Inflammatory macrophage treated with lipopolysaccharide for 4 hours (primary cell): ENCODE measurements around the gene CDH20.
"Not testable (repeated sequence)": the region's sequence is repeated elsewhere in the genome, so short reads cannot be mapped to it uniquely, and the experiment has no call there.

Experiments used
- DNase-seq: peaks from one replicate; pipeline ENCODE4 v3.0.0-alpha.2; 2020

CDH20 gene

DNA sequence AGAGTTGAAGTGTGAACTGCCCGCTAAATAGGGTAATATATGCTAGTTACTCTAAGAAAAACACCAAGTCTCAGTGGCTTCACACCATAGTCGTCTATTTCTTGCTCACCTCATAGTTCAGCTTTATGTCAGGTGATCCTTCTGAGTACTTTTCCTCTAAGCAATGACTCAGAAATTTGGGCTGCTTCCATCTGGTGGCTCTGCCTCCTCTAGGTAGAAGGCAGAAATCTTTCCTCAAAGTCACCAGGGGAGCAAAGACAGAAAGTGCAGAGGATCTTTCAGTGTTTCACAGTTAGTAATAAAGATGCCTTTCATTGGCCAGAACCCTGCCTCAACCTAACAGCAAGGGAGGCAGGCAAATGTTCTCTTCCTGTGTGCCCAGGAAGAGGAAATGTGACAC is 17.3 kb downstream of the CDH20 start:
- DNase-seq, result no peak

DNA sequence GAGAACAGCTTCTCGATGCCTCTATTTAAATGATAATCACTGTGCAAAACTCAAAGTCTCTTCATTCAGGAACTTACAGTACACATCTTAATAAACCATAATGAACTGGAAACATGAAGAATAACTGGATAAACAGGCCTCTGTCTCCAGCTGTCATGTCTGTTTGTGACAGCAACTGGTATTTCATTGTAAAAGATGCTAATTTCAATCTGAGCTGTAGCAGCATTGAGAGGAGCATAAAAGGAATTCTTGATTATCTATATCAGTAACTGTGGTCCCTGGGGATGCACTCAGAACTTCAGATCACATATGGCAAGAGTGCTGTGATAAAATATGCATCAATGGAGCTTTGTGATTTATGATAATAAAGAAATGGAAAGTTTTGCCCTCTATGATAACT is 18.8 kb downstream of the CDH20 start:
- DNase-seq, result no peak

DNA sequence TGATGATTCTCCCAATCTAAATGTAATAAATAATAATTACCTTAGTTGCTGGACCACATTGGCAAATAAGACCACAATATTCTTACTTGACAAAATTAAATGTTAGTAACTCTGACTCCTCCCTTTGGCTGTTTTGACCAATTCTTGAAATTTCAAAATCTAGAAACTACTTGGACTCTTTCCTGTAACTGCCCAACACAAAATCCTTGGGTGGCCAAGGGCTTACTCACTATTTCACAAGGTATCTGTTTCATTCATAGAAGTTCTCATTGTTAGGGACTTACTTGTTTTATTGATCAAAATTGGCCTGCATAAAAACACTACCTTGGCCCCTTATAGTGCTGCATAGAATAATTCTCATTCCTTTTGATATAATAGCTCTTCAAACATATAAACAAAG is 19.4 kb downstream of the CDH20 start:
- no peak for DNase-seq

DNA sequence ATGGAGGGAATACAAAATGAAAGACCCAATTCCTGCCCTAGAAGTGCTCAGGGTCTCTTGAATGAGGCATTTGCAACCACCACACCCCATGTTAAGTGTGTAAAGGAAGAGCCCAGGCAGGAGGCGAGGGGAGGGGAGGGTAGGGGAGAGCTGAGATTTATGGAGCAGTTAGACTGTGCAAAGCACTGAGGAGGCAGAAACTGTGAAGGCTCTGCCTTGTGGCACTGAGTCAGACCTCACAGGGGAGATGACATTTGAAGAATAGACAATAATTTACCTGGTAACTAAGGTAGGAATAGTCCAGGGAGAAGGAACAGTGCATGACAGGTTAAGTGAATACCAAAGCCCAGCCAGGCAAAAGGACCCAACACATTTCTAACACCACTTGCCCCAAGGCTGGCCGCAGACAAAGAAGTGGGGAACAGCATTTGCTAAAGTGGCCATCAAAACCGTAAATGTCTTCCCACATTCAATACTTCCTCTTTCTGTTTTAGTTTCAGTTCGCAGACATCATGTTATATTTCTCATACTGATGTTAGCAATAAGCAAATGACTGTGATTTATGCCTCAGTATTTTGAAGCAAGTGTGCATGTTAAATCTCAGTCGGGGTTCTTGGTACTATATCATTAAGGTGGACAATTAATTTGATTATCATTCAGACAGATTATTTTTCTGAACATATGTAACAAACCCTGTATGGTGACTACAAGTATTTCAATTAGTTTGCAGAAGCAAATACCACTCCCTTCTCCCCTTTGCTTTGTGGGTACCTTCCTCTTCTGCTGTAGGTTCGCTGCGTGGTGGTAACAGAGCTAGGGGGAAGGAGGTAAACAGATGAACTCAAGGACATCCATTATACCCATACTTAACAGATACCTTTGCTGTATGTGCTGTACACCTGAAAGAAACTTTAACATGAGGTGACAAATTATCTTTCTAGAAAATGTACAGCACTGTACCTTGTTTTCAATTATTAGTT is 27.5 kb downstream of the CDH20 start:
- DNase-seq, result peak; percentile 68

DNA sequence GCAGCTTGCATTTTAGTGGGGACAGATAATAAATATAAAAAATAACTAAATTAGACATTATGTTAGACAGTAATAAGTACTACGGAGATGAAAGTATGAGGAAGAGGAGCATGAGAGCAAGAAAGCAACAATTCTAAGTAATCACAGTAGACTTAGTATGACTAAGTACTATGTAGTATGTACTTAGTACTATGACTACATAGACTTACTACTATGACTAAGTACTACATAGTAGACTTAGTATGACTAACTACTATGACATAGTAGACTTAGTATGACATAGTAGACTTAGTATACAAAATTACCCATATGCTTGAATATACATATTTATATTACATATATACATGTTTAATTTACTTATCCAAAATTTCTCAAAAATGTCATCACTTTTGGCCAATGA is 29.3 kb downstream of the CDH20 start:
- no peak for DNase-seq

DNA sequence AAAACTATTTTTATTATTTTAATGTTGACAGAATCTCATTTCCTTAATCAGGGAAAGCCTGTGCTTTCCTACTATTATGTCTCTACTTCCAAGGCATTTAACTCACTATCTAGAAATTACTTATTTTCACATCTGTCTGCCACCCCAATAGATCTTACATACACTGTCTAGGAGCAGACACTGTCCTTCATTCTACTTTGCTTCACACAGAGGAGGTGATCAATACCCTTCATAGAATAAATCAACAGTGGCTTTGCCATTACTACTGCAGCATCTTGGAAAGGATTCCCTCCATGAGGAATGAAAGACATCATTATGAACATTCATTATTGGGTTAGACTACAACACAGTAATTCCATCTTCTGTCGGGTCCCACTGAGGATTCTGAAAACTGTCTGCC is 31.7 kb downstream of the CDH20 start:
- DNase-seq, result no peak

DNA sequence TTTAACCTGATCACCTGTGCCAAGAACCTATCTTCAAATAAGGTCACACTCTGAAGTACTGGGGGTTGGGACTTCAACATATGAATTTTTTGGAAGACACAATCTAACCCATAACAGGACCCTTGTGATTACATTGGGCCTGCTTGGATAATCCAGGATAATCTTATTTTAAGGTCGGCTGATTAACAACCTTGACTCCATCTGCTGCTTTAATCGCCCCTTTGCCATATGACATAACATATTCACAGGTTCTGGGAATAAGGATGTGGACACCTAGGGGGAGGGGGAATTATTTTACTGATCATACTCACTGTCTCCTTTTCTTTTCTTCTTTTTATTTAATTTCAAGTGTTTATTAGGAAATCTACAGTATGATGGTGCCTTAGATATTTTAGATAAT is 34.8 kb downstream of the CDH20 start:
- no peak for DNase-seq

DNA sequence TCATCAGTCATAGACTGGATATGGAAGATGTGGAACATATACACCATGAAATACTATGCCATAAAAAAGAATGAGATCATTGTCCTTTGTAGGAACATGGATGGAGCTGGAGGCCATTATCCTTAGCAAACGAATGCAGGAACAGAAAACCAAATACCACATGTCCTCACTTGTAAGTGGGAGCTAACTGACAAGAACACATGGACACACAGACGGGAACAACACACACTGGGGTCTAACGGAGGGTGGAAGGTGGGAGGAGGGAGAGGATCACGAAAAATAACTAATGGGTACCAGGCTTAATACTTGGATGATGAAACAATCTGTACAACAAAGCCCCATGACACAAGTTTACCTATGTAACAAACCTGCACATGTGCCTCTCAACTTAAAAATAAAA is 36.4 kb downstream of the CDH20 start:
- DNase-seq, result not testable (repeated sequence)

DNA sequence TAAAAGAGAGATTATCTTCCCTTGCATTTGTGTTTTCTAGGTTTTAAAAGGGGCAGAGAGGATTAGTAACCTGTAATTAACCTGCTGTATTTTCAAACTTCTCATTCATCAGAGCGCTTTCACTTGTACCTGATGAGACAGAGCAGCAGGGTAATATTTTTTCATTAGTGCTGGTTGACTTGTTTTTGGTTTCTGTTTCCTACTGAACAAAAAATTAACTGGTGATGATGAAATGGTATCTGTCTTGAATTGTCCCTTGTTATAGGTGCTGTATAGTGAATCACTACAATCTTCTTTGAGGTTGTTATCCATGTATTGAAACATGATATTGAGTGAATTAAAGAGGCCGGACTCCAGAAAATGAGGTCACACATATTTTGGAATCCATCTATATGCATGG is 37.9 kb downstream of the CDH20 start:
- DNase-seq, result no peak

DNA sequence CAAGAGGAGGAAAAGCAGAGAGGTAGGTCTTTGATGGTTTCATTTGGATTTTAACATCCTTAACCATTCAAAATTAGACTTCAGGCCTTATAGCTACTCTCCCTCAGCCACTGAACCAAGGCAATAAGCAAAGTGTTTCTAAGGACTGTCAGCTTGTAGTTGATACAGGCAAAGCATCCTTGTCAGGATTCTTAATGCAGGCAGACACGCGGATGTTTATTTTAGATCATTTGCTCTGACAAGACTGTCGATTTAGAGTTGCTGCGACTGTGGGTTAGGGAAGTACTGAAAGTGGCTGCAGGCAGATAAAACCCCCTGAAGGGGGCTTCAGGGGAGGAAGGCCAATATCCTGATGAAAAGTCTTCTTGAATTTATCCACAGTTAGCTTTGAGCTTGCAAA is 46.6 kb downstream of the CDH20 start:
- no peak for DNase-seq

DNA sequence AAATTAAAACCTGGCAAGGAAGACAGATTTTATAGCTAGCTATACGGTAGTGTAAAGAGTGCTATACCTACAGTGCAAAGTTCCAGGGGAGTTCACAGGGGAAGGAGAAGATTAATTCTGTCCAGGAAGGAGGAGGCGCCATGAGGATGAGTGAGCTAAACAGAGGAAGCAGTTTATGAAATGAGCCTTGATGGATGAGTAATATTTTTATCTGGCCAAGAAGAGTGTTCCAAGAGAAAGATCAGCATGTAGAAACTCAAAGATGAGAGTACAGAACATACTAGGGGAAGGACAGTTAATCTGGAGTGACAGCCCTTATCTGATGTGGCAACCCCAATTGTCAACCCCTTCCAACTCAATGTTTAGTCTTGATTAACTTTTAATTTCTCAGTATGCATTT is 54.8 kb downstream of the CDH20 start:
- DNase-seq, result no peak

DNA sequence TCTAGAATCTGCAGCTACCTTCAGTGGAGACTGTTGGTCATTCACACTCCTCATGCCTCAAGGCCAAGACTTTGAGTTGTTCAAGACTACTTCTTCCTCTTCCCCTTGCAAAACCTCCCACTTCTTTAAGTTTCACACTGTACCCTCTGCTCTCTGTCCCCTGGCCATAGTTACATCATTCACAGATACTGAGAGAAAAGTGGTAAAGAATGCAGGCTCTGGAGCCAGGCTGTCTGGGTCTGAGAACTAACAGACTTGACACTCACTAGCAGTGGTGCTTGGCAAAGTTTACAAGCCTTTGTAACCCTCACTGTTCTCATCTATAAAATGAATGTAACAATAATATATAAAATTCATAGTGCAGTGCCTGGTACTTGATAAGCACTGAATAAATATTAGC is 61.8 kb downstream of the CDH20 start:
- DNase-seq, result no peak

DNA sequence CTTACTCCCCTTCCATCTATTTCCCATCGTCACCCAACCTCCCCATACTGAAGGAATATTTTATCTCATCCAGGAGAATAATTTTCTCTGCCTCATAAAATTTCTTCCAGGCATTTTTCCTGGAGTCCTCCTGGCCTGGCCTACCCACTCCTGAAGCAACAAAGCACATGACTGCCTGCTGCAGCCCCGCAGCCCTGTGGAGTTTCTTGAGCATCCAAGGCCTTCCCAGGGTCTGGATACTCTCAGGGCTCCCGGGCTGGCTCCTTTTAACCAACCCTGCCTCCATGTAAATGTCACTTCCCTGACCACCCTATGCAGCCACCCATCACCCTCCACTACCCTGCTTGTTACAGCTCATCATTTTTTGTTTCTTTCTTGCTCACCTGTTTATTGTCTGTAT is 64.0 kb downstream of the CDH20 start:
- DNase-seq, result no peak

DNA sequence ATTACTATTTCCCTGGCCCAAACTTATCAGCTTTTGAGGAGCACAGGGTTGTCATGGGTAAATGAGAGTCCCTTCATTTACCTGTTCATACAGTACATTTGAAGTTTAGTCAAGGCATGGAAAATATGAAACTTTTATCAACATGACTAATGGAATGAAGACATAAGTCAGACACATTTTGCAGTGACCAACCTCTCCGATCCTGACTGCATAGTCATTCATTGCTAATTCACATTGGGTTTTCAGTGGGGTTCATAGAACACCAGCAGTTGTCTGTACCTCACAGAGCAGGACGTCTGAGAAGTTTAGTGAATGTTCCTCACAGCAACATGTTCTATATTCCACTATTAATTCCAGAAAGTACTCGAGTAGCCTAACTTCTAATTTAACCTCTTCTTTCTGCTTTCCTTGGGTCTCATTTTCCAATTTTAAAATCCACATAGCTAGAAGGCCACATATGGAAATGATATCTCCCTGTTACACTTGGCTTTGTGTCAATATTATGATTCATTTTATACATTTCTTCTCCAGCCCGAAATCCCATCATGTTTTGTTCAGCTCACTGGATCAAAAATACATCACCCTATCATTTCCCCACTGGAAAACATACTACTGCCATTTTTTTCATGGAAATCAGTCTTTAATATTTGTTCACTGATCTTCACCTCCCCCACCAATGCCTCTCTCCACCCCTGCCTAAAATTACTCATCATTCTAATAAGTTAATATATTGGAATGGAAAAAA is 65.9 kb downstream of the CDH20 start:
- DNase-seq, result no peak

DNA sequence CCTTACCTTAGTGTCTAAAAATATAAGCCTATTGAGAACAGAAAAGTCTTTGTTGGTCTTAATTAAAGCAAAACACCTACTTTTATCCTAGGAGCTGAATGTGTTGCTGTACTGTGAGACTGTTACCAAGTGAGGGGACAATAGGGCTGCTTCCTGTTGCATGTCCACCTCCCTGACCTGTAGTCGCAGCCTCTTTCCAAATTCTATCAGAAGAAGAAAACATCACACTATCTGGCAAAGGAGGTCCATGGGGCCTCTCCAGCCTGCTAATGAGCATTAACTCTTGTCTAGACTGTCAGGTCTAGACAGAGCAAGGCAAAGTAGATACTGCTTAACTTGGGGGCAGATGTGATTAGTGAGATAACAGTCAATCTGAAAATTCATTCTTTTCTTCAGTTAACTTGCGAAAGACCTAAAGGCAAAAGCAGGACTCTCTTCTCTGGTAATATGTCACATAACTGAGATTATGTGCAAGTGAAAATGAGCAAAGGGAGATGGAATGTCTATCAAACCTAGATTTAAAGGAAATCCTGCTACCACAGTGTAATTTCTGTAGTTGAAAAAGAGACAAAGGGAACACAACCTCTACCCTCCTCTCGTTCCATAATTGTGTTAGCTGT is 66.9 kb downstream of the CDH20 start:
- DNase-seq, result no peak

DNA sequence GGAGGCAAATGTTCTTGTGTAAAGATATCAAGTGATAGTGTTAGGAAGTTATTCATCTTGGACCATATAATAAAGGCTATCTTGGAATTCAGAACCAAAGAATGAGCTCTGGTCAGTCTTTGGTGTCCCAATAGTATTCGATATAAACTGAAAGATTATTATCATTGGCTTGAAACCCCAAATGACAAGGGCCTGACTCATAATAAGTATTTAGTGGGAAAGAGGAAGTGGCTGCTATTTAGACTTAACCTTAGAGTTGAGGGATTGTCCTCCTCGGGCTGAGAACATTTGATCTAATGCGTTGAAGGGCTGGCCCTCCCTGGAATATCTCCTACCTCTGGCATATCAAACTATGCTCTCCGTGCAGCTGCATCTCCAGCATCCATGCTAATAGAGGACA is 67.5 kb downstream of the CDH20 start:
- no peak for DNase-seq

DNA sequence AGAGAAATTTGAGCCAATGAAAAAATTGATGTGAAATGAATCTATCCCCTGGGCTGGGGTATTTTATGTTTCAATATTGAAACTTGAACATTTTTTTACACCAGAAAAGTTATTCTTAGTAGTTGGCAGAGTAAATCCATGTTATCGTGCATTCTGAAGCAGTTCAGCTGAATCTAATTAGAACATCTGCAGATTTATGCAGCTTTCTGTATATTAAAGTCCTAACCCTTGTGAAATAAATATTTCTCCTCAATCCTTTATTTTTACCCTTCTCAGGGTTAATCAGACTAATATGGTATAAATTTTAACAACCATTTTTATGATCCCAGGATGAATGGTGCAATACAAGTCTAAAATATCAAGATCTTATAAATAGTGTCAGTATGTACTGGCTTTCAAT is 69.5 kb downstream of the CDH20 start:
- no peak for DNase-seq

DNA sequence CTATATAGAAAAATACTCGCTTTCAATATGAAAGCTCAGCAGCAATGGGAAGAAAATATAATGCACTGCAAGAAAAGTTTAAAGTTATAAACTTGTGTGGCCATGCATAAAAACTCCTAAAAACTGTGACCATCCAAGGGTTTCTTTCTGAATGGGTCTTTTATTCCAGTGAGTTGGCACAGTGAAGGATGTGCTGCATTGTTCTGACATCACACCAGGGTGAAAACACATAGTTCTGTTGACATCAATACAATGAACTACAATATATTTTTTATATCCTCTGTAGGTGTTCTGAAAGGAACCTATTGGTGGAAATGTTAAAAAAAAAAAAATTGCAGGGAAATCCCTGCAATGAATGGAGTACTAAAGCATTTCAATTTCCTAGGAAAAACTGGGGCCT is 80.2 kb downstream of the CDH20 start:
- DNase-seq, result no peak

DNA sequence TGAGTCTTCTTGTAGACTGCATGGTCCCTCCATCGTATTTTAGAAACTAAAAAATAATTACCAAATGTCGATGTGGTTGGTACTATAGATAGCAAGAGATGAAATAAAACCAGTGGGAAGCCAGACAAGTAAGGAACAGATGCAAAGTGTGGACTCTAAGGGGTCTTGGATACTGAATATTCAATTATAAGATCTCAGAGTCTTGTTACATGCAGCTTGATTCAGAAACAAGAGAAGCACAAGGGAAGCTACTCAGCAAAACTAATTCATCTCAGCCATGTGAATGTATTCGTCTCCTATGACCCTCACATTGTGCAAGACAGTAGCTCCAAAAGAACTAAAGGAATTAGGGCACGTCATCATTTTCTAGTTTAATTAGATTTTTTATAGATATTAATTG is 80.9 kb downstream of the CDH20 start:
- no peak for DNase-seq

DNA sequence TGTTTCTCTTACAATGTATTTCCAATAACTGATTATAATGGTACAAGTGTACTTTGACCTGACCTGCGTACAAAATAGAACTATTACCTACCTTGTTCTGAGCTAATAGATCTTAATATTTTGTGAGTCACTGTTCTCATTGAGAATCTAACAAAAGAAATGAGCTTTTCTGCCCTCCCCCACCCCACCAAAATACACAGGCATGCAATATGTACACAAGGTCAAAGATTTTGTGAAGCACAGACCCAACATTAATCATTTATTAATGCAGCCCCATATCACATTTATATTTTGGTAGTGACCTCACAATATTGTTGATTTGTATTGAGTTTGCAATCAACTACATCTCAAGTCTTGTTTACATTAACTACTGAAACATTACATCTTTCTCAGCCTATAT is 86.5 kb downstream of the CDH20 start:
- no peak for DNase-seq

DNA sequence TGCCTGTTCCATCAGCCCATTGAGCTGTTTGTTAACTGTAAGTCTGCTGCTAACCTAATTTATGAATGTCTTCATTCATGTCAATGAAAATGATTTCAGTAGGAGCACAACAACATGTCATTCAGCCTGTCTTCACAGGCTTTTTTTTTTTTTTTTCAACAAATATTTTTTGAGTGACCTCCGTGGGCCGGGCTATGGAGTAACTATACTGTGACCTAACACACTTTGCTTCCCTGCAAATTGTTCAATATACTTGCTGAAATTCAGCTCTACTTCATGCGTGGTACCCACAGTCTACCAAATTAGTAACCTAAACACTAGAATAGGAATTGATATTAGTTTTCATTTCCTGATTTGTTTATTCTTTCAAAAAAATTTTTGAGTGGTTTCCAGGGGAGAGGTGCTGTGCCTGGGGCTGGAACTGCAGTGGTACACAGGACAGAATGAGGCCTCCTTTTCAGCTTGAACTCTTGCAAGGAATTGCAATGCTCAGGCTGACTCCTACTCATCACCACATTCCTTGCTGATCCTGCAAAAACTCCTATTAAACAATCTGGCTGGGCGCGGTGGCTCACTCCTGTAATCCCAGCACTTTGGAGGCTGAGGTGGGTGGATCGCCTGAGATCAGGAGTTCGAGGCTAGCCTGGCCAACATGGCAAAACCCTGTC is 87.1 kb downstream of the CDH20 start:
- no peak for DNase-seq

DNA sequence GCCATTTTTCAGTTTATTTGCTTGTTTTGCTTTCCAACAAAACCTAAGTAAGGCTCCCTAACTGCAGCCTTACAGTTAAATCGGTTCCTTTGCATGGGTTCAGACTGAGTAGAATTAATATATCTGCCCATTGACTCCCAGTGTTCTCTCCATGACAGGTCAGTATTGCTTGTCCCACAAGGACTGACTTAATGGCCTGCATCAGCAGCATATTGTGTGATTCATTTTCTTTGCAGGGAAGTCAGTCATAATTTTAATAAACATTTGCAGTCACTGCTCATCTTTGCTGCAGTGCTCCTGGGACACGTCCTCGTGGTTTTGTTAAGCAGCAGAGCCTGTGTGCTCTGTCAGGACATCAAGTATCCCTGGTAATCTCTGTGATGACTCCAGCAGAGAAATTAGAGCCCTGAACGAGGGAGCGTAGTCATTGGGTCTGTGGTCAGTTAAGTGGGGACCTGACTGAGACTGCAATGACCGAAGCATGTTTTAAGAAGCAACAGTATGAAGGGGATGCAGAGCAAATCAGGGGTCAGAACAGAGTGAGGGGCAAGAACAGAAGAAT is 93.3 kb downstream of the CDH20 start:
- DNase-seq, result no peak

DNA sequence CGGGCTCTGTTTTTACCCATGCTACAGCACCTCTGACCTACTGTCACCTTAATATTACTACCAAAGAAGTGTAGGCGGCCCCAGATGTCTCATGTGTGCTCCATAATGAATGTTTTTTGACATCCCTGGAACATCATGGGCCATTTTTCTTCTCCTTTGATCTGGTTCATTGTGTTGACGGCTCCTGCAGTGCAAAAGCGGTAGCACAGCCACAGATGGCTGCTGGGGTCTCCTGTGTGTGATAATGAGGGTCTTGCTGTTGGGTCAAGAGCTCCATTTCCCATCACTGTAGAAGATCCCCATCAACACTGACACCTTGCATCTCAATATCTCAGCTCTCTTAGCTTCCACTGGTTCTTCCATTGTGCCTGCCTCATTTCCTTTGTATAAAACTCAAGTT is 95.0 kb downstream of the CDH20 start:
- no peak for DNase-seq
